Keratinocyte (primary cell): Measurements from ENCODE around the gene RIPOR2. TPM values are rescaled to one million over a fixed set of nuclear protein-coding genes. Genes with fewer than 3 reads are reported as not detected.

ENCODE experiments used
- DNase-seq: peaks from one replicate; pipeline ENCODE4 v3.0.0-alpha.2; 2011; ENCODE audit warnings: low read depth, missing footprints, low spot score
- FAIRE-seq: peaks from 2 replicates; lab custom pipeline; 2011; peaks lifted over from hg19 to GRCh38; lab: Jason Lieb, UNC
- H2AFZ ChIP-seq: 2 replicates; pipeline ENCODE4 v1.6.0; 2012; ENCODE audit warnings: low read length, control low read depth, inconsistent platforms; ENCODE audit not compliant: control insufficient read depth
- H3K27ac ChIP-seq: 2 replicates; pipeline ENCODE4 v1.5.1; 2011; ENCODE audit warnings: low read length; ENCODE audit not compliant: control insufficient read depth, insufficient read depth
- H3K27me3 ChIP-seq: 3 replicates; pipeline ENCODE4 v1.6.0; 2011; ENCODE audit warnings: low read length; ENCODE audit not compliant: control insufficient read depth, insufficient read depth; ENCODE audit errors: extremely low read depth
- H3K36me3 ChIP-seq, 2 experiments: 2 replicates in 1 of 2; 3 replicates in 1 of 2; pipeline ENCODE4 v1.5.1; 2011; ENCODE audit warnings: low read length in 2 of 2, mild to moderate bottlenecking in 1 of 2; ENCODE audit not compliant: control insufficient read depth in 2 of 2, insufficient read depth in 2 of 2; ENCODE audit errors: extremely low read depth in 1 of 2
- H3K4me1 ChIP-seq: 3 replicates; pipeline ENCODE4 v1.5.1; 2011; ENCODE audit warnings: low read length; ENCODE audit not compliant: control insufficient read depth, insufficient read depth; ENCODE audit errors: extremely low read depth
- H3K4me2 ChIP-seq: 3 replicates; pipeline ENCODE4 v1.6.0; 2011; ENCODE audit warnings: low read depth, low read length; ENCODE audit not compliant: control insufficient read depth, insufficient read depth; ENCODE audit errors: extremely low read depth
- H3K4me3 ChIP-seq, 3 experiments: fragments of 200-600 bp in 1 of 3; sonication (generic) in 1 of 3; 2 replicates in 2 of 3; 3 replicates in 1 of 3; pipeline ENCODE4 v1.5.1; 2011 to 2016; ENCODE audit warnings: low read length in 3 of 3, mild to moderate bottlenecking in 3 of 3, control low read depth in 2 of 3, inconsistent platforms in 1 of 3, low read depth in 1 of 3, mixed read lengths in 1 of 3, mixed run types in 1 of 3, moderate library complexity in 1 of 3; ENCODE audit not compliant: control insufficient read depth in 2 of 3, insufficient read depth in 2 of 3; ENCODE audit errors: extremely low read depth in 1 of 3
- H3K79me2 ChIP-seq: 2 replicates; pipeline ENCODE4 v1.6.0; 2012; ENCODE audit warnings: low read length; ENCODE audit not compliant: control insufficient read depth, insufficient read depth
- H3K9ac ChIP-seq: 3 replicates; pipeline ENCODE4 v1.6.0; 2011; ENCODE audit warnings: low read length; ENCODE audit not compliant: control insufficient read depth, insufficient read depth; ENCODE audit errors: extremely low read depth
- H3K9me1 ChIP-seq: 3 replicates; pipeline ENCODE4 v1.6.0; 2011; ENCODE audit warnings: low read length; ENCODE audit not compliant: control insufficient read depth, insufficient read depth; ENCODE audit errors: extremely low read depth
- H3K9me3 ChIP-seq: 2 replicates; pipeline ENCODE4 v1.5.1; 2012; ENCODE audit warnings: low read depth, low read length; ENCODE audit not compliant: control insufficient read depth
- H4K20me1 ChIP-seq: 3 replicates; pipeline ENCODE4 v1.6.0; 2011; ENCODE audit warnings: low read length; ENCODE audit not compliant: control insufficient read depth, insufficient read depth; ENCODE audit errors: extremely low read depth
- CTCF ChIP-seq, 3 experiments: IDR thresholded peaks in 1 of 3; conservative IDR thresholded peaks in 1 of 3; optimal IDR thresholded peaks in 1 of 3; 2 replicates in 2 of 3; 3 replicates in 1 of 3; pipeline versions ENCODE3 to v1.5.1; 2011; ENCODE audit warnings: low read length in 3 of 3, mild to moderate bottlenecking in 3 of 3, moderate library complexity in 2 of 3, control low read depth in 1 of 3, inconsistent platforms in 1 of 3; ENCODE audit not compliant: insufficient read depth in 2 of 3; ENCODE audit errors: extremely low read depth in 1 of 3
- EZH2 ChIP-seq: IDR thresholded peaks from one replicate; pipeline ENCODE4 v1.6.1; 2012; ENCODE audit warnings: inconsistent platforms, mild to moderate bottlenecking, low read length, moderate library complexity
- dilution Hi-C: fragments of 300-500 bp; cut with MboI; formaldehyde crosslinking; loops from one replicate; pipeline ENCODE4 v1.7.0; 2020; ENCODE audit warnings: low sequenced_read_pairs; ENCODE audit not compliant: extremely low pct_ligation_motif_present
- polyA plus RNA-seq, 5 experiments: library from polyadenylated mRNA; depleted of rRNA in 3 of 5; stranded (reverse) in 3 of 5; stranded (forward) in 1 of 5; unstranded in 1 of 5; fragments of >200 nt; gene quantifications; 1 replicate in 1 of 5; 2 replicates in 3 of 5; 3 replicates in 1 of 5; pipeline versions ENCODE4 v1.2.1 to v1.2.3, GENCODE V29; 2011 to 2012; ENCODE audit warnings: missing spikeins in 2 of 5, low read depth in 1 of 5, low replicate concordance in 1 of 5

RIPOR2 gene
- polyA plus RNA-seq, 1 donor (not counting 4 experiments of a cell fraction or from before 2014, with no cell fraction given), result 0.07 TPM

- TF ChIP-seq EZH2 (no peak), CTCF (optimal IDR thresholded peaks at IDR 0.05 in 1 of 3, IDR thresholded peaks at IDR 0.05 in 1 of 3, conservative IDR thresholded peaks at IDR 0.05 in 1 of 3; ENCODE audit: extremely low read depth in 1 of 3, insufficient read depth in 2 of 3, low read length in 3 of 3) (no peak)
- dilution Hi-C loops, result no loop called here
- Histone ChIP-seq H3K27ac (no peak overlapping the region), H4K20me1 (no peaks in the 10 kb centered on the region), H3K79me2 (no peaks in the 10 kb centered on the region), H3K9ac (no peak overlapping the region), H3K4me1 (peaks cover 5% of the 10 kb centered on the region), H3K9me1 (no peaks in the 10 kb centered on the region), H3K27me3 (no peaks in the 10 kb centered on the region), H2AFZ (no peak overlapping the region), H3K36me3 (no peaks in the 10 kb centered on the region), H3K9me3 (no peaks in the 10 kb centered on the region), H3K4me3 (no peak overlapping the region), H3K4me2 (no peak overlapping the region)
- DNase-seq, result no peak
- FAIRE-seq, result no peak
Measured at GRCh38 chr6:24821860-24822444, 113.8 kb downstream of the RIPOR2 start.

- H3K9me1 ChIP-seq, result no peaks in the 10 kb centered on the region
- no peaks in the 10 kb centered on the region for H3K79me2 ChIP-seq
- no peak for TF ChIP-seq CTCF (optimal IDR thresholded peaks at IDR 0.05 in 1 of 3, IDR thresholded peaks at IDR 0.05 in 1 of 3, conservative IDR thresholded peaks at IDR 0.05 in 1 of 3; ENCODE audit: extremely low read depth in 1 of 3, insufficient read depth in 2 of 3, low read length in 3 of 3)
- no peak for TF ChIP-seq EZH2
- DNase-seq, result no peak
- FAIRE-seq, result no peak
- H3K27ac ChIP-seq, result no peak overlapping the region
- dilution Hi-C loops, result no loop called here
- no peaks in the 10 kb centered on the region for H3K4me1 ChIP-seq
- no peaks in the 10 kb centered on the region for H3K9me3 ChIP-seq
- H3K4me3 ChIP-seq, result no peak overlapping the region
- no peaks in the 10 kb centered on the region for H4K20me1 ChIP-seq
- no peak overlapping the region for H3K4me2 ChIP-seq
- no peaks in the 10 kb centered on the region for H3K36me3 ChIP-seq
- H3K27me3 ChIP-seq, result no peaks in the 10 kb centered on the region
- H2AFZ ChIP-seq, result no peak overlapping the region
- H3K9ac ChIP-seq, result no peak overlapping the region
Measured at GRCh38 chr6:24818346-24818745, 117.4 kb downstream of the RIPOR2 start.
